Measurements from ENCODE around the gene ZBED1.
"Not testable (repeated sequence)": the region's sequence is repeated elsewhere in the genome, so short reads cannot be mapped to it uniquely, and the experiment has no call there.

Gene ZBED1

DNA sequence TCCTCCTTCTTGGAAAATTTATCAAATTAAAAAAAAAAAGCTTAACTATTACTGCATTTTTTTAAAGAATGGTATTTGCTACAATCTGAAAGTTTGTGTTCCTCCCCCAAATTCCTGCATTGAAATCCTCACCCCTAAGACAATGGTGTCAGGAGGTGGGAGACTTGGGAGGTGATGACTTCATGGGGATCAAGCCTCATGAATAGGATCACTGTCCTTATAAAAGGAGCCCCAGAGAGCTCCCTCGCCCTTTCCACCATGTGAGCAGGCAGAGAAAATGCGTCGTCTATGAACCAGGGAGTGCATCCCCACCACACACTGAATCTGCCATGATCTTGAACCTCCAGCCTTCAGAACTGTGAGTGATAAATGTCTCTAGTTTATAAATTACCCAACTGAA is 38.0 kb downstream of the ZBED1 start:
- DNase-seq (ENCODE audit: low read depth) = no peak
- no peak overlapping the region for H3K4me3 ChIP-seq (ENCODE audit: low read depth, low read length)

DNA sequence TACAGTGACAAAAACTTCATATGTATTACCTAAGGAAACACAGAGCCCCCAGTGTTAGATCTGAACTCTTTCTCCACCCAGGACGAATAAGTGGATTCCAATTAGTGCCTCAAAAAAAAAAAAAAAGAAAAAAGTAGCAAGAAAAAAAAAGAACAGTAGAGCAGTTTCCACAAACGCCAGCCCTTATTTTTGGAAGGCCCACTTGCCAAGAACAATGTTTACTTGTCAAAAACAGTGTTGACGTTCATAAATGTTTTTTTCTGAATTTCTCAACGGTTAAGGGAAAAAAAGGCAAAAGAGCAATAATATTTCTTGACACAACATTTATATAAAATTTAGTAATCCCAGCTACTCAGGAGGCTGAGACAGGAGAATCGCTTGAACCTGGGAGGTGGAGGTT is 38.7 kb downstream of the ZBED1 start:
- no peak for DNase-seq (ENCODE audit: low read depth)
- no peak overlapping the region for H3K4me3 ChIP-seq (ENCODE audit: low read depth, low read length)

DNA sequence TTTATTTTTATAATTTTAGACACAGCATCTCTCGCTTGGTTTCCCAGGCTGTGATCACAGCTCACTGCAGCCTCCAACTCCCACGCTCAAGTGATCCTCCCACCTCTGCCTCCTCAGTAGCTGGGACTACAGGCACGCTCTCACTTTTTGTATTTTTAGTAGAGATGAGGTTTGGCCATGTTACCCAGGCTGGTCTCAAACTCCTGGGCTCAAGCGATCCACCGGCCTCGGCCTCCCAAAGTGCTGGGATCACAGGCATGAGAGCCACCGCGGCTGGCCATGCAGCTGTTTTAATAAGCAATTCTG is 39.1 kb downstream of the ZBED1 start:
- H3K4me3 ChIP-seq (ENCODE audit: low read depth, low read length) = no peak overlapping the region
- DNase-seq (ENCODE audit: low read depth) = no peak

DNA sequence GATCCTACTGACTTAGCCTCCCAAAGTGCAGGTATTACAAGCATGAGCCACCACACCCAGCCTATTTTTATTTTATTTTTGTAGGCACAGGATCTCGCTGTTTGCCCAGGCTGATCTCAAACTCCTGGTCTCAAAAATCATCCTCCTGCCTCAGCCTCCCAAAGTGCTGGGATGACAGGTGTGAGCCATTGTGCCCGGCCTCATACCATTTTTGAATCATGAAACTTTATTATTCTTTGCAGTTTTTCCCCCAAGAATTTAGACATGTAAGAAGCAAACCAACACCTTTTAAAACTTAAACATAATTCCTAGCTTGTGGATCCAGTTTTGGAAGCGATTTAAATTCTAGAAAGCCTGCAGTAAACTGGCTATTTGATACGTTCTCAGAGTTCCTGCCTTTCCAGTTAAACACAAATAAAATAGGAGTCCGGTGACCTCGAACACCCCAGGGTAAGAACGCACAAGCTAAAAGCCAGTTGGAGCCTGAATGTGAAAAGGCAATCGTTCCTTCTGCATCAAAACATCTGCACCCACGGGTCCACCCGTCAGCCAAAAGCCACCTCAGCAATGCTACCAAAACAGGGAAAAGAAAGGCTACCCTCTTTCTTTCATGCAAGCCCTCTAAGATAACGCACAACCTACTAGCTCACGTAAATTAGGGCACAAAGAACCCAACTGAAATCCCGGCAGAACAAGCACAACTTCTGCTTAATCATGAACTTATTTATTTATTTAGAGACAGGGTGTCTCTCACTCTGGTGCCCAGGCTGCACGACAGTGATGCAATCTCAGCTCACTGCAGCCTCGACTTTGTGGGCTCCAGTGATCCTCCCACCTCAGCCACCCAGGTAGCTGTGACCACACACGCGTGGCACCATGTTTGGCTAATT is 39.7 kb downstream of the ZBED1 start:
- H3K4me3 ChIP-seq (ENCODE audit: low read depth, low read length); DNase-seq (ENCODE audit: low read depth): not testable (repeated sequence)

DNA sequence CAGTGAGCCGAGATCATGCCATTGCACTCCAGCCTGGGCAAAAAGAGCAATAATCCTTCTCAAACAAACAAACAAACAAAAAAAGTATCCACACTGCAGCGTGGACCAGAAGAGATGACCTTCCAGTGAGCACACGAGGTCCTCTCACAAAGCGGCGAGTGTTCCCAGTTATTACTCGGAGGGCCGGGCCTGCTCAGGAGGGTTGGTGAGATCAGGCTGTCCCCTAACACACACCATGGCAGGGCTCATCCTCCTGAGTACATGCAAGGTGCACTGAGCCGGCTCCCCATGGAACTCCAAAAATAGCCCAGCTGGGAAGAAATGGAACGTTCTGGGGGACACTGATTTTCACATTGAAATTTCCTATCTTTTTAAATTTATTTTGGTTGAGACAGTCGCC is 40.7 kb downstream of the ZBED1 start:
- H3K4me3 ChIP-seq (ENCODE audit: low read depth, low read length); DNase-seq (ENCODE audit: low read depth): not testable (repeated sequence)

DNA sequence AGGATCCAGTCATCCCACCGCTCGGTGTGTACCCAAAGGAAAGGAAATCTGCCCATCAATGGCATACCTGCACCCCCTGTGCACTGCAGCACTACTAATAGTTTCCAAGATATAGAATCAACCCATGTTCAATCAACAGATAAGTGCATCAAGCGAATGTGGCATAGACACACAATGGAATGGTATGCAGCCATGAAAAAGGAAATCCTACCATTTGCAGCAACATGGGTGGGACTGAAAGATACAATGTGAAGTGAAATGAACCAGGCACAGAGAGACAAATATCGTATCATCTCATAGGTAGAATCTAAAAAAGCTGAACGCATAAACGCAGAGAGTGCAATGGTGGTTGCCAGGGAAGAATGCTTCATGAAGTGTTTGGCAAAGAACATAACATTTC is 42.5 kb downstream of the ZBED1 start:
- no peak for DNase-seq (ENCODE audit: low read depth)
- no peak overlapping the region for H3K4me3 ChIP-seq (ENCODE audit: low read depth, low read length)

DNA sequence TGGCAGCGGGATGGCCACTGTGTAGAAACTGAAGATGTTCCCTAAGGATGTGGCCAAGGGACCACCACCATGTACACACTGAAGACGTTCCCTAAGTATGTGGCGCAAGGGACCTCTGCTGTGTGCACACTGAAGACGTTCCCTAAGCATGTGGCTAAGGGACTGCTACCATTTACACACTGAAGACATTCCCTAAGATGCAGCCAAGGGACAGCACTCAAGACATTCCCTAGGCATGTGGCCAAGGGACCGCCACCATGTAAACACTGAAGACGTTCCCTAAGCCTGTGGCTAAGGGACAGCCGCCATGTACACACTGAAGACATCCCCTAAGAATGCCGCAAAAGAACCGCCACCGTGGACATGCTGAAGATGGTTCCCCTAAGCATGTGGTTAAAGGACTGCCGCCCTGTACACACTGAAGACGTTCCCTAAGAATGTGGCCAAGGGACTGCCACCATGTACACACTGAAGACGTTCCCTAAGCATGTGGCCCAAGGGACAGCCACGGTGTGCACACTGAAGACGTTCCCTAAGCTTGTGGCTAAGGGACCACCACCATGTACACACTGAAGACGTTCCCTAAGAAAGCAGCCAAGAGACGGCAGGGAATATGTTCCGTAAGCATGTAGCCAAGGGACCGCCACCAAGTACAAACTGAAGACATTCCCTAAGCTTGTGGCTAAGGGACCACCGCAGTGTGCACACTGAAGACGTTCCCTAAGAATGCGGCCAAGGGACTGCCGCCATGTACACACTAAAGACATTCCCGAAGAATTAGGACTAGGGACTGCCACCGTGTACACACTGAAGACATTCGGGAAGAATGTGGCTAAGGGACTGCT is 43.3 kb downstream of the ZBED1 start:
- no peak for DNase-seq (ENCODE audit: low read depth)
- H3K4me3 ChIP-seq (ENCODE audit: low read depth, low read length) = no peak overlapping the region

DNA sequence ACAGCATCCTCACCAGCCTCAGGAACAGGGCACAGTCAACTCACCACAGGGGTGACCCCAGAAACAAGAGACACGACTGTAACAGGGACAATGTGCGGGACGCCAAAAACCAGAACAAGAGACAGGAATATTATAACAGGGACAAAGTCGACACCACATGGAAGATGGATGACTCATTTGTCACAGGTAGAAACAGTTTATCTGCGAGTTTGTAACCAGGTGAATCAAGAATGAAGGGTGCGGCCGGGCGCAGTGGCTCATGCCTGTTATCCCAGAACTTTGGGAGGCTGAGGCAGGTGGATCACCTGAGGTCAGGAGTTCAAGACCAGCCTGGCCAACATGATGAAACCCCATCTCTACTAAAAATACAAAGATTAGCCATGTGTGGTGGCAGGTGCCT is 44.7 kb downstream of the ZBED1 start:
- DNase-seq (ENCODE audit: low read depth); H3K4me3 ChIP-seq (ENCODE audit: low read depth, low read length): not testable (repeated sequence)

DNA sequence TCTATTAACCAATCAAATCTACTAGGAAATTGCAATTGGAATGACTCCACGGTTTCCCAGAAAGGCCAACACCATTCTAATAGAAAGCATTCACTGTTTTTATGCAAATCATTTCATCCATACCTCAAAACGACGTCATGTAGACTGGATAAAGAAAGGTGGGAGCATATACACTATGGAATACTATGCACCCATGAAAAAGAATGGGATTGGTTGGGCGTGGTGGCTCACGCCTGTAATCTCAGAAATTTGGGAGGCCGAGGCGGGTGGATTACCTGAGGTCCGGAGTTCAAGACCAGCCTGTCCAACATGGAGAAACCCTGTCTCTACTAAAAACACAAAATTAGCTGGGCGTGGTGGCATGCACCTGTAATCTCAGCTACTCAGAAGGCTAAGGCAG is 46.2 kb downstream of the ZBED1 start:
- DNase-seq (ENCODE audit: low read depth); H3K4me3 ChIP-seq (ENCODE audit: low read depth, low read length): not testable (repeated sequence)

DNA sequence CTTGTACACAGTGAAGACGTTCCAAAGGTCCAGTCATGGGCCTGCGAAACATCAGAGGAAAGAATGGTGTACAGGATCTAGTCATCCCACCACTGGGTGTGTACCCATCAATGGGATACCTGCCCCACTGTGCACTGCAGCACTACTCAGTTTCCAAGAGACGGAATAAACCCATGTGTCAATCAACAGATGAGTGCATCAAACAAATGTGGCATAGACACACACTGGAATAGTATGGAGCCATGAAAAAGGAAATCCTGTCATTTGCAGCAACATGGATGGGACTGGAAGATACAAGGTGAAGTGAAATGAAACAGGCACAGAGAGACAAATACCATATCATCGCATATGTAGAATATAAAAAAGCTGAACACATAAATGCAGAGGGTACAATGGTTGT is 48.0 kb downstream of the ZBED1 start:
- no peak for DNase-seq (ENCODE audit: low read depth)
- H3K4me3 ChIP-seq (ENCODE audit: low read depth, low read length) = no peak overlapping the region

DNA sequence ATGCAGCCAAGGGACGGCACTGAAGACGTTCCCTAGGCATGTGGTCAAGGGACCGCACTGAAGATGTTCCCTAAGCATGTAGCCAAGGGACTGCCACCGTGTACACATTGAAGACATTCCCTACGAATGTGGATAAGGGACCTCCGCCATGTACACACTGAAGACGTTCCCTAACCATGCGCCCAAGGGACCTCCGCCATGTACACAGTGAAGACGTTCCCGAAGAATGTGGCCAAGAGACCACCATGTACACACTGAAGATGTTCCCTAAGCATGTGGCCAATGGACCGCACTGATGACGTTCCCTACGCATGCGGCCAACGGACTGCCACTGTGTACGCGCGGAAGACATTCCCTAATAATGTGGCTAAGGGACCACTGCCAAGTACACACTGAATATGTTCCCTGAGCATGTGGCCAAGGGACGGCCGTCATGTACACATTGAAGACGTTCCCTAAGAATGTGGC is 48.4 kb downstream of the ZBED1 start:
- no peak for DNase-seq (ENCODE audit: low read depth)

DNA sequence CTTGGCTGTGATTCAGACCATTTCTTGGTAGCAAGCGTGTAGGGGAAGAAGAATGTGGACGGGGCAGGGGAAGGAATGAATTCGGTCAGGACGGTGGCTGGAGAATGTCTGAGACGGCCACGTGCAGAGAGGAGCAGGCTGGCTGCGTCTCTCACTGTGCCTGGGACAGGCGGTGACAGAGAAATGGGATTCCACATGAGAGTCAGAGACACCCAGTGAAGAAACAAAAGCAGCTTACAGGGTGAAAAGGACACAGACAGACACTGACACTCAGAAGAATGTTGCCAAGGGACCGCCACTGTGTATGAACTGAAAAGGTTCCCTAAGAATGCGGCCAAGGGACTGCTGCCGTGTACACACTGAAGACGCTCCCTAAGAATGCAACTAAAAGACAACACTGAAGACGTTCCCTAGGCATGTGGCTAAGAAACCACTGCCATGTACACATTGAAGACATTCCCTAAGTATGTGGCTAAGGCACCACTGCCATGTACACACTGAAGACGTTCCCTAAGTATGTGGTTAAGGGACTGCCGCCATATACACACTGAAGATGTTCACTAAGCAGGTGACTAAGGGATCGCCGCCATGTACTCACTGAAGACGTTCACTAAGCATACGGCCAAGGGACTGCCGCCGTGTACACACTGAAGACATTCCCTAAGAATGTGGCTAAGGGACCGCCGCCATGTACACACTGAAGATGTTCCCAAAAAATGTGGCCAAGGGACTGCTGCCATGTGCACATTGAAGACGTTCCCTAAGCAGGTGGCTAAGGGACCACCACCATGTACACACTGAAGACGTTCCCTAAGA is 49.1 kb downstream of the ZBED1 start:
- DNase-seq (ENCODE audit: low read depth) = peak; percentile 20
- H3K4me3 ChIP-seq (ENCODE audit: low read depth, low read length) = no peak overlapping the region

More for the DNA sequence above, 48.4 kb downstream of the ZBED1 start:
- H3K4me3 ChIP-seq (ENCODE audit: low read depth, low read length) = no peak overlapping the region

DNA sequence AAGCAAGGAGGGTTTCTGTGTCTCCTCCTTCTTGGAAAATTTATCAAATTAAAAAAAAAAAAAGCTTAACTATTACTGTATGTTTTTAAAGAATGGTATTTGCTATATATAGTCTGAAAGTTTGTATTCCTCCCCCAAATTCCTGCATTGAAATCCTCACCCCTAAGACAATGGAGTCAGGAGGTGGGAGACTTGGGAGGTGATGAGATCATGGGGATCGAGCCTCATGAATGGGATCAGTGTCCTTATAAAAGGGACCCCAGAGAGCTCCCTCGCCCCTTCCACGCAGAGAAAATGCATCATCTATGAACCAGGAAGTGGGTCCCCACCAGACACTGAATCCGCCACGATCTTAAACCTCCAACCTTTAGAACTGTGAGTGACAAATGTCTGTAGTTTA is 50.1 kb downstream of the ZBED1 start:
- DNase-seq (ENCODE audit: low read depth) = no peak
- no peak overlapping the region for H3K4me3 ChIP-seq (ENCODE audit: low read depth, low read length)

DNA sequence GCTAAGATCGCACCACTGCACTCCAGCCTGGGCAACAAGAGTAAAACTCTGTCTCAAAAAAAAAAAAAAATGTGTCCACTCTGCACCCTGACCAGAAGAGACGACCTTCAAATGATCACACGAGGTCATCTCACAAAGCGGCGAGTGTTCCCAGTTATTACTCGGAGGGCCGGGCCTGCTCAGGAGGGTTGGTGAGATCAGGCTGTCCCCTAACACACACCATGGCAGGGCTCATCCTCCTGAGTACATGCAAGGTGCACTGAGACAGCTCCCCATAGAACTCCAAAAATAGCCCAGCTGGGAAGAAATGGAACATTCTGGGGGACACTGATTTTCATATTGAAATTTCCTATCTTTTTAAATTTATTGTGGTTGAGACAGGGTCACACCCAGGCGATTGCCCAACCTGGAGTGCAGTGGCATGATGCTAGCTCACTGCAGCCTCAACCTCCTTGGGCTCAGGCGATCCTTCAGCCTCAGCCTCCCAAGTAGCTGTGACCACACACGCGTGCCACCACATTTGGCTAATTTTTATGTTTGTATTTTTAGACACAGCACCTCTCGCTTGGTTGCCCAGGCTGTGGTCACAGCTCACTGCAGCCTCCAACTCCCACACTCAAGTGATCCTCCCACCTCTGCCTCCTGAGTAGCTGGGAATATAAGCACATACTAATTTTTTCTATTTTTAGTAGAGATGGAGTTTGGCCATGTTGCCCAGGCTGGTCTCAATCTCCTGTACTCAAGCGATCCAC is 51.5 kb downstream of the ZBED1 start:
- H3K4me3 ChIP-seq (ENCODE audit: low read depth, low read length) = no peak overlapping the region
- DNase-seq (ENCODE audit: low read depth) = no peak

DNA sequence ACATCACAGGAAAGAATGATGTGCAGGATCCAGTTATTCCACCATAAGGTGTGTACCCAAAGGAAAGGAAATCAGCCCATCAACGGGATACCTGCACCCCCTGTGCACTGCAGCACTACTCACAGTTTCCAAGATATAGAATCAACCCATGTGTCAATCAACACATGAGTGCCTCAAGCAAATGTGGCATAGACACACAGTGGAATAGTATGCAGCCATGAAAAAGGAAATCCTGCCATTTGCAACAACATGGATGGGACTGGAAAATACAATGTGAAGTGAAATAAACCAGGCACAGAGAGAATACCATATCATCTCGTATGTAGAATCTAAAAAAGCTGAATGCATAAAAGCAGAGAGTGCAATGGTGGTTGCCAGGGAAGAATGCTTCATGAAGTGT is 53.3 kb downstream of the ZBED1 start:
- H3K4me3 ChIP-seq (ENCODE audit: low read depth, low read length) = no peak overlapping the region
- no peak for DNase-seq (ENCODE audit: low read depth)

DNA sequence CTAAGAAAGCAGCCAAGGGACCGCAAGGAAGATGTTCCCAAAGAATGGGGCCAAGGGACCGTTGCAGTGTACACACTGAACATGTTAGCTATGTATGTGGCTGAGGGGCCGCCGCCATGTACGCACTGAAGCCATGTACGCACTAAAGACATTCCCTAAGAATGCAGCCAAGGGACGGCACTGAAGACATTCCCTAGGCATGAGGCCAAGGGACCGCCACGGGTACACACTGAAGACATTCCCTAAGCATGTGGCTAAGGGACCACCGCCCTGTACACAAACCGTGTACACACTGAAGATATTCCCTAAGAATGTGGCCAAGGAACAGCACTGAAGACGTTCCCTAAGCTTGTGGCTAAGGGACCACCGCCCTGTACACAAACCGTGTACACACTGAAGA is 54.0 kb downstream of the ZBED1 start:
- H3K4me3 ChIP-seq (ENCODE audit: low read depth, low read length) = no peak overlapping the region
- DNase-seq (ENCODE audit: low read depth) = no peak

DNA sequence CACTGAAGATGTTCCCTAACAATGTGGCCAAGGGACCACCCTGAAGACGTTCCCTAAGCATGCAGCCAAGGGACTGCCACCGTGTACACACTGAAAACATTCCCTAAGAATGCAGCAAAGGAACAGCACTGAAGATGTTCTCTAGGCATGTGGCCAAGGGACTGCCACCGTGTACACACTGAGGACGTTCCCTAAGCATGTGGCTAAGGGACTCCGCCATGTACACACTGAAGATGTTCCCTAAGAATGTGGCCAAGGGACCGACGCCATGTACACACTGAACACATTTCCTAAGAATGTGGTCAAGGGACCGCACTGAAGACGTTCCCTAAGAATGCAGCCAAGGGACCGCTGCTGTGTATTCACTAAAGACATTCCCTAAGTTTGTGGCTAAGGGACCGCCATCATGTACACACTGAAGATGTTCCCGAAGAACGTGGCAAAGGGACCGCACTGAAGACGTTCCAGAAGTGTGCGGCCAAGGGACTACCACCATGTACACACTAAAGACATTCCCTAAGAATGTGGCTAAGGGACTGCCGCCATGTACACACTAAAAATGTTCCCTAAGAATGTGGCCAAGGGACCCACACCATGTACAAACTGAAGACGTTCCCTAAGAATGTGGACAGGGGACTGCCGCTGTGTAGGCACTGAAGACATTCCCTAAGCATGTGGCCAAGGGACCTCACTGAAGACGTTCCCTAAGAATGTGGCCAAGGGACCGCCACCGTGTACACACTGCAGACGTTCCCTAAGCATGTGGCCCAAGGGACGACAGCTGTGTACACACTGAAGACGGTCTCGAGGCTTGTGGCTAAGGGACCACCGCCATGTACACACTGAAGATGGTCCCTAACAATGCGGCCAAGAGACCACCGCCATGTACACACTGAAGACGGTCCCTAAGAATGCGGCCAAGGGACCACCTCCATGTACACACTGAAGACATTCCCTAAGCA is 54.8 kb downstream of the ZBED1 start:
- no peak for DNase-seq (ENCODE audit: low read depth)
- no peak overlapping the region for H3K4me3 ChIP-seq (ENCODE audit: low read depth, low read length)

DNA sequence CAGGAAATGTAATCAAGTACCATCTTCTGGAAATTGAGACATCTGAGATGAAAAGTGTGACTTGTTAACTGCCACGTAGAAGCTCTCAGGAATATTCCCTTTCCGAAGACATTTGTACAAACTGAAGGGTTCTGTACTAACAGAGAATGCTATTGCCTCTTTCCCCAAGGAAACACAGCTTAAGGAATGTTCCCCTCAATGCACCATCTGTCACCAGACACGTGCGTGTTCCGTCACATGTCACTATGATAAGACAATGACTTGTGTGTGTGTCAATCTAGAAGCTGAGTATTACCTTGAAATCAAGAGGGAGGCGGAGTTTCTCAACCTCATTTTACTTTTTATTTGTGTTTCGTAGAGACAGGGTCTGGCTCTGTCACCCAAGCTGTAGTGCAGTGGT is 58.1 kb downstream of the ZBED1 start:
- DNase-seq (ENCODE audit: low read depth) = no peak
- H3K4me3 ChIP-seq (ENCODE audit: low read depth, low read length) = no peak overlapping the region
